ENCODE measurements around the gene MARCHF9. TPM values are rescaled to one million over a fixed set of nuclear protein-coding genes. Genes with fewer than 3 reads are reported as not detected.

MARCHF9 gene
- total RNA-seq, 1 donor from 2014 or later: 5.3 TPM

DNA sequence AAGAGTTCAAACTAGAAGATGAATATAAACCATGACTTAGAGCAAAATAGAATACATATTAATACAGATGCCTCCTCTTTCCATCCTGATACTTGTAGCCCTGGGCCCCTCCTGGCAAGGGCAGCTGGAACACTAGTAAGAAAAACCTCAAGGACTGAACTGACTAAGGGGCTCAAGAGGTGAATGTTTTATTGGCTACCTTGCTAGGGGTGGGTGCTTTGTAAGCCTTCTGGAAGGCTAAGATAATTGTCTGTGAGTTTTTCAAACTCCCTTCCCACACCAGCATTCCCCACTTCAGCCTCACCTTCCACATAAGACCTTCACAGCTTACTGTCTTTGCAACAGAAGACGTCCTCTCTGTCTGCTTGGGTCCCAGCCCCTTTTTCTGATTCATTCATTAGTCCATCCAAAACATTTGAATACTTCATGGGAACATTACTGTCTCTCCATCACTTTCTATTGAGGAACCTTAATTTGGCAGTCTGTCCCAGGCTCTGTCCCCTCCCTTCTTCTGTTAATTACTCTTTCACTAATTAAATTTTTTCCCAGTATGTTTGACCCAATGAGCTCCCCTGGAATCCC, 1.1 kb upstream of the MARCHF9 start:
- no peak for DNase-seq (ENCODE audit: low read depth, low spot score)

DNA sequence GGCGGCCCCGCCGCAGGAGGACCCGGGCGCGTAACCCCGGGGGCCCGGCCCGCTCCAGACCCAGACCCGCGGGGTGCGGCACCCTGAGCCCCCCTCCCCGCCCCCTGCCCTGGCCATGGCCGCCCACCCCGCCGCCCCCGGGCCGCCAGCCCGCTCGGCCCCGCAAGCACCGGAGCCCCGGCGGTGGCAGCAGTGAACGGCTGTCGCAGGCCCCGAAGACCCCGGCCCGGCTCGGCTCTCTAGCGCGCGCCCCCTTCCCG, 221 bp downstream of the MARCHF9 start:
- DNase-seq (ENCODE audit: low read depth, low spot score): no peak

DNA sequence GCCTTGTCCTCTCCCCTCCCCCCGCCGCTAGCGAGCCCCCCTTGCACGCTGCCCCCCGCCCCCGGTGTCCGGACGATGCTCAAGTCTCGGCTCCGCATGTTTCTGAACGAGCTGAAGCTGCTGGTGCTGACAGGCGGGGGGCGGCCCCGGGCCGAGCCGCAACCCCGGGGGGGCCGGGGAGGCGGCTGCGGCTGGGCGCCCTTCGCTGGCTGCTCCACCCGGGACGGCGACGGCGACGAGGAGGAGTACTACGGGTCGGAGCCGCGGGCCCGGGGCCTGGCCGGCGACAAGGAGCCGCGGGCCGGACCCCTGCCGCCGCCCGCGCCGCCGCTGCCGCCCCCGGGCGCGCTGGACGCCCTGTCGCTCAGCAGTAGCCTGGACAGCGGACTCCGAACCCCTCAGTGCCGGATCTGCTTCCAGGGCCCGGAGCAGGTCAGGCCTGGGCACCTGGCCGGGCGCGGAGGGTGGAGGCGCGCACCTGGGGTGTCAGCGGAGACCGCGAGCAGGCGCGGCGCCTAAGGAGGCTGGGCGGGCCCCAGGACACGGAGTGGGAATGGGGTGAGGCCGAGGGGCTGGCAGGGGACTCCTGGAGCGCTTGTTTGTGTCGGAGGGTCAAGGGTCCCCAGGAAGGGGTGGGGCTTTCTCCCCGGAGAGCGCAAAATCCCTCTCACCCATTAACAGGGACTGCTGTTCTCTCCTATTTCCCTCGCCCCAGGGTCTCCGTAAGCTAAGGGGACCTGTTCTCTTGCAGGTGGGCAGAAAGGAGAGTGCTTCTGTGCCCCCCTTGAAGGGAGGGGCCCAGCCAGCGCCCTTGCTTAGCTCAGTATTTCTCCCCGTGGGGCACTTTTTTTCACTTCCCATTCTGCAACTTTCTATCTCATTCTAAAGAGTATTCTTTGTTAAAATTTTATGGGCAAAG, 810 bp downstream of the MARCHF9 start:
- DNase-seq (ENCODE audit: low read depth, low spot score): no peak

DNA sequence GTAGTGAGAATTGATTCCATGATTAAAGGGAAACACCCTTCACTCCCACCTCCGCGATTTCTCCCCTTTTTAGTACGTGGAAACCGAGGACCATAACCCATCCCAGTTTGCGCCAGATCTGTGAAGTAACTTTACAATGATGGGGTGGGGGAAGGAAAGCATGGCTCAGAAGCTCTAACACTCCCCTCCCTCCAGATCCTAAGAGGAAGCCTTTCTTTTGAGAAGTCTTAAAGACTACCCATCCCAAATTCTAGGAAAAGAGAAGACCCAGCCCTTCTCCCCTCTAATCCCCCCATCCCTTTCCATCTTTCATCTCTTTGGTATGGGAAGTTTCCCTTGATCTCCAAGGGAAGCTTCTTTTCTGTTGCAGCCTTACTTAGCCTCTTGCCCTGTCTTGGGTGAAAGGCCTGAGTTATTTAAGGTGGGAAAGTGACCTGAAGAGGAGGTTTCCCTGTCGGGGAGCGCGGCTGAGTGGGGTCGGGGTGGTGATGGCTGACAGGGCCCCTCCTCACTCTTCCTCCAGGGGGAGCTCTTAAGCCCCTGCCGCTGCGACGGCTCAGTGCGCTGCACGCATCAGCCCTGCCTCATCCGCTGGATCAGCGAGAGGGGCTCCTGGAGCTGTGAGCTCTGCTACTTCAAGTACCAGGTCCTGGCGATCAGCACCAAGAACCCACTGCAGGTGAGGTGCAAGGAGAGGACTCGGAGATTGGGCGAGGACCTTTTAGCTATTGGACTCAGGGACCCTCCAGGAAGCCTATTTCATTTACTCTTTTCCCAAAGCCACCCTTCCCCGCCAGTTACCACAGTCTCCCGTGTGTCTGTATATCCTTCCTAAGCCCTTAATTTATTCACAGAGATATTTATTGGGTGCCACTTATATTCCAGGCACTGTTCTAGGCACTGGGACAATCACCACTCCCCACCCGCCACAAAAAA, 1.8 kb downstream of the MARCHF9 start:
- no peak for DNase-seq (ENCODE audit: low read depth, low spot score)

DNA sequence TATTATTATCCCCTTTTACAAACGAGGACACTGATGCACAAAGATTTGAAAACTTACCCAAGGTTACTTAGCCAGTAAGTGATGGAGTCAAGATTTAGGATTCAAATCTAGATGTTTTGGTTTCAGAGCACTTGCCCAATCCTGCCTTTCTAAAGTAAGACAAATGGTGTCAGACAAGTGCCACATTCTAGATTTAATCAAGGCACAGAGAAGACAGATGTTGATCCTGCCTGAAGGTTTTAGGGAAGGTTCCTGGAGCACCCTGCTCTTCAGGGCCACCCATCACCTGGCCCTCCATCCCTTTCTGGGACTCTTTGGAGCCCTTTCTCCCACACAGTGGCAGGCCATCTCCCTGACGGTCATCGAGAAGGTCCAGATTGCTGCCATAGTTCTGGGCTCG, 2.9 kb downstream of the MARCHF9 start:
- DNase-seq (ENCODE audit: low read depth, low spot score): no peak

DNA sequence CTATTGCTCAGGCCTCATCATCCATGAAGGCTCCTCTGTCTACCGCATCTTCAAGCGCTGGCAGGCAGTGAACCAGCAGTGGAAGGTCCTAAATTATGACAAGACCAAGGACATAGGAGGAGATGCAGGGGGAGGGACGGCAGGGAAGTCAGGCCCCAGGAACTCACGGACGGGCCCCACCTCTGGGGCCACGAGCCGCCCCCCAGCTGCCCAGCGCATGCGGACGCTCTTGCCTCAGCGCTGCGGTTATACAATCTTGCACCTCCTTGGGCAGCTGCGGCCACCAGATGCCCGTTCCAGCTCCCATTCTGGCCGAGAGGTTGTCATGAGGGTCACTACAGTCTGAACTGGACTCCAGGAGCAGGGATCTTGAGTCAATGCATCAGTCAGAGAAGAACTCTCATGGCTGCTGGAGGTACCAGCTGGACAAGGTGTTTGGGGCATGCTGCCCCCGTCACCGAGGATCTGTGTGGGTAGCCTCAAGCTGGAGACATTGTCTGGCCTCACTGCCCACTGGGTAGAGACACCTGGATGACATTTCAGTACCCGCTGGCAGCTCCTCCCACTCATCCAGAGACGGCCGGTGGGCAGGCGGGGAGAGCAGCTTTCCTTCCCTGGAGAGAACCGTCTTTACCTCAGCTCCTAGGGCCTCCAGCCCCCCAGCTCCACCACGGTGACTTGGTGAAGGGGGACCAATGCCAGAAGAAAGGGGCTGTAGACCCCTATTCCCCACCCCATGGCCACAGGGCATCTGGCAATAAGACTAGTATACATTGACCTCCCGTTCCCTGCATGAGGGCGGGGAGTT, 3.9 kb downstream of the MARCHF9 start:
- DNase-seq (ENCODE audit: low read depth, low spot score): no peak

DNA sequence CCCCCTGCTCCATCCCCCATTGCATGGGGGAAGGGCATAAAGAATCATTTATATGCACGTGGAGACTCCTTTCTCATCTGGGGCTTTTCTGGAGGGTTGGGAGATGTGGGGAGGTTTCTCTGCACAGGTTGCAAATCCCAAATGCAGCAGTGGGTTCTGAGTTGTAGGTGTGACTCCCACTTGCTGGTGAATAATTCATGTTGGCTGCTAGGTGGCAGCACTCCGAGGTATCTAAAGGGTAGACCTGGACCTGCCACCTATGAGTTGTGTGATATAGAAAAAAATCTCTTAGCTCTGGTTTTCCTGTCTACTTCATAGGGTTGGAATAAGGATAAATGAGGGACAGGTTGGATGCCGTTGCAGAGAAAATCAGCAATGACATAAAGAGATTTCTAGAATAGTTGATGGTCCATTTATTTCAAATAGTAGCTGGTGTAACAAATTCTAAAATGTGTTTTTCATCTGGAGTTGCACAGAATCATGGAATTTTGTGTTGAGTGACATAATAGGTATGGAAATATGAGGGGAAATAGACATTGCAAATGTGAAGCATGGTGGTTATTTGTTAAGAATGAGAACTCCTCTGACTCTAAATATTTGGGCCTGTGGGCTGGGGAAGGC, 4.6 kb downstream of the MARCHF9 start:
- no peak for DNase-seq (ENCODE audit: low read depth, low spot score)

DNA sequence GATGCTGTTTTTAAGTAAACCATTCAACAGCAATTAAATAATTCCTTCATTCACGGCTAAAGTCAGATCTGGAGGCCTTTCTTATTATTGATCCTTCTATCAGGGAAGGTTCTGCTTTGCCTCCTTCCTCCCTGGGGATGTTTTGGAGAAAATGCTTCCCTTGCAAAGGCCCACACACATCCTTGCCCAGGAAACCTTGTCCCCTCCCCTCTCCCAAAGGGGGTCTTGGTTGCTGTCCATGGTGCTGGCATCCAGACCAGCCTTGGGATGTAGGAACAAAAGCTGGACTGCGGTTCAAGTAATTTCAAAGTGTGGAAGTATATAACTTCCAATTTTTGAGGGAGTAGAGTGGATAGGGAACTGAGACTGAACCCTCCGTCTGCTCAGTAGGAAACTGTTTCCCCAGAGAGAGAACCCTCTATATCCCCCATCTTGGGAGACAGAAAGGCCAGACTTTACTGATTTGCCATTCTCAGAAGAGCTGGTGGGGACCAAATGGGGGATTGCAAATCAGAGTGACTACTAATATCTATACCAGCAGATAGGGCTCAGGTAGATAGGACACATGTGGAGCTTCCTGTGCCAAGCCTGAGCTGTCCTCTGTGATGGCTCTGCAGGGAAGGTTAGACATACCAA, 5.6 kb downstream of the MARCHF9 start:
- DNase-seq (ENCODE audit: low read depth, low spot score): no peak

DNA sequence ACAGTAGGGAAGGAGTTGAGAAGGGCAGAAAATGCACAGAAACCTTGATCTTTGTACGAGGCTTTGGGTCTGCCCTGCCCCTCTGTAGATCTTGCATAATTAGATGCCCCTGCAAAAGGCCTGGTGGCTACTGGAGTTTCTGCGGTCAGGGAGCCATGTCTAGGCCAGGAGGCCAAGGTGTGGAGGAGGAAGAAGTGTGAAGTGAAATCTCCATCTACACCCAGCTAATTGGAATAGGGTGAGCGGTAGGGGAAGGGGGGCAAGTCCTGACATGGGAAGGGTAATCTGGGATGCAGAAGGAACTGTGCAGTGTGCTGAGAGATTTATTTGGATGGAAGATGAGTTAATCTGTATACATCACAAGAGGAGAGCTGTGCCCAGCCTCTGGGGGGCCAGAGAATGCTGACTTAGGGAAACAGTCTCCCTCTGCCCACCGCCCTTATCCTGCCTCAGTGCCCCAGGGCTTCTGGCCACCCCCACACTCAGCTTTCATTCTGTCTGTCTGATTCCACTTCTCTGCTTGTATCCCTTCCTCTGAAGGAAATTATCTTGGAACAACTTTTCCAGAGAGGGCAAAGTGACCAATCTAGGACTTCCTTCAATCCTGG, 6.6 kb downstream of the MARCHF9 start:
- no peak for DNase-seq (ENCODE audit: low read depth, low spot score)

DNA sequence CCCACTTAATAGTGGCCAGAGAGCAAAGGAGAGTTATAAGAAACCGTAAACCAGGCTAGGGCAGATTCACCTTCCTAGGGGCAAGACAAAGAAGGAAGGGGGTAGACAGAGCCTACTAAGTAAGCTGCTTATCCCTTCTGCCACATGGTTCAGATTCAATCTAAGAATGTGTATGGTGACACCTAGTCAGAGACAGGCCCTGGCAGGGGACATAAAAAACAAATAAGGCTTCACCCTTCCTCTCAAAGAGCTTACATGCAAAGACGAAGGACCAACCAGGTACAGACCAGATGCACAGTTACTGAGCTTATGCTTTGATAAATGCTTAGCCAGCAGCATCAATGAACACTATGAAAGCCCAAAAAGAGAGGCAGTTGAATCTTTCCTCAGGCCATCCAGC, 7.6 kb downstream of the MARCHF9 start:
- no peak for DNase-seq (ENCODE audit: low read depth, low spot score)

DNA sequence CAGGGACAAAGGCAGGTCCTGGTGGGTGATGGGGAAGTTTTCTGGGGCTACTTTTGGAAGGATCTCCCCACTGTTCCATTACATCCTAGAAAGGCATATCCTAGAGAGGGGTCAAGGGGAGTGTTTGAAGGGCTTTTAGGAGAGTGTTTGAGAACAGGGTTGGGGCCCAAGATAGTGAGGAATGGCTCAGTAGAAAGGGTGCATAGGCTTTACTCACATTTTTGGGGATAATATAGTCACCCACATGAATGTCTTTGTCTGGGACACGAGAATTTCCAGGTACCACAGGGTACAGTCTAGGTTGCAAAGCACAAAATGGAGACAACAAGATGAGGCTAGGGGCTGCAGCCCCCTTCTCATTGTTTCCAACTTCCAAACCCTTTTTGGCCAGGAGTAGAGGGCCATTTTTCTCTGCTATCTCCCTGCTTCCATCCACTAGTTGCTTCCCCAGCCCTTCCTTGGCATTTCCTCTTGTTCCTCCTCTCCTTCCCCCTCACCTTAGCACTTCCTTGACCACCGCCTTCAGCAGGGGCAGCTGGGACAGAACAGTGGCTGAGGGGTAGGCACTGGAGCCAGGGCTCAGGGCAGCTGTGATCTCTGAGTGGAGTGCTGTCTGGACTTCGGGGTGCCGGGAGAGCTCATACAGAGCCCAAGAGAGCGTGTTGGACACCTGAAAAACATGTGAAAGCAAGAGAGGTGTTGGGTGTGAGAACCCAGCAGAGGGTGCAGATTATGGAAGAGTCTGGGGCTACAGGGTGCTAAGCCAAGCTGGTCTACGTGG, 9.2 kb downstream of the MARCHF9 start:
- DNase-seq (ENCODE audit: low read depth, low spot score): no peak

DNA sequence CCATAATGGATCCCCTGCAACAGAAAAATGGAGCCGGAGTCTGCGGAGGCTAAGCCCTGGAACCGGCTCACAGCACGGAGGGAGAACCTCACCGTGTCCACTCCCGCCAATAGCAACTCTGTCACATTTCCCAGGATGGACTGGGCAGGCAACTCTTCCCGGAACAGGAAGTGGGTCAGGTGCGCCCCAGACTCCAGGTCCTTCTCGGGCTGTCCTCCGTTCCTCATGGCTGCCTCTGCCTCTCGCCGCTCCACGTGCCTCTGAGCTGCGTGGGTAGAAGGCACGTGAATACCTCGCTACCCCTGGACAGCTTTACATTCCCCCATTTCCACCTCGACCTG, 9.7 kb downstream of the MARCHF9 start:
- no peak for DNase-seq (ENCODE audit: low read depth, low spot score)

DNA sequence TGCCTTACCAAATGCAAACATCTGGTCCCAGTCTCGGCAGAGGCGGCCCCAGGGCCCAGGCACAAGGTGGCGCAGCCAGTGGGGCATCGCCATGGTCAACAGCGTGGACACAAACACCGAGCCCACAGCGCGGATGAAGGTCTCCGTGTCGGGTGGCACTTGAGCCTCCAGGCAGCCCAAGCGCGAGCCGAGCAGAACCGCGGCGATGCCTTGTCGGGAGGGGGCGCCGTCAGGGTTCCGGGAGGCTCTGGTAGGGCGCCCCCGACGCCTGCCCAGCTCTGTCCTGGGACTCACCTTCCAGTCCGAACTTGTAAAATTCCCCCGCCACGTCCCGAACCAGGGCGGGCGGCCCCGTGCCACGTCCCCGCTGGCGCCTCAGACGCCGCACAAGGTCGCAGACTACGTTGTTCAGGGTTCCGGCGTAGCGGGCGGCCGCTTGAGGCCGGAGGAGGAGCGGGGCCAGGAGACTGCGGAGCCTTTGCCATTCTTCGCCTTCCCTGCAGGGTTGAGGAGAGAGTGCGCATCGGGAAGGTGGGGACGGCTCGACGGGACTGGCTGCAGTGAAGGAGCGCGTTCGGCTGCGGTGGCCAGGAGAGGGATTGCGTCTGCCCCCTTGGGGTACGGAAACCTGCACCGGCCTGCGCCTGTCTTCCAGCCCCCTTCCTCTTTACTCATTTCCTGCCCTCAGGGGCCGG, 10.2 kb downstream of the MARCHF9 start:
- no peak for DNase-seq (ENCODE audit: low read depth, low spot score)

DNA sequence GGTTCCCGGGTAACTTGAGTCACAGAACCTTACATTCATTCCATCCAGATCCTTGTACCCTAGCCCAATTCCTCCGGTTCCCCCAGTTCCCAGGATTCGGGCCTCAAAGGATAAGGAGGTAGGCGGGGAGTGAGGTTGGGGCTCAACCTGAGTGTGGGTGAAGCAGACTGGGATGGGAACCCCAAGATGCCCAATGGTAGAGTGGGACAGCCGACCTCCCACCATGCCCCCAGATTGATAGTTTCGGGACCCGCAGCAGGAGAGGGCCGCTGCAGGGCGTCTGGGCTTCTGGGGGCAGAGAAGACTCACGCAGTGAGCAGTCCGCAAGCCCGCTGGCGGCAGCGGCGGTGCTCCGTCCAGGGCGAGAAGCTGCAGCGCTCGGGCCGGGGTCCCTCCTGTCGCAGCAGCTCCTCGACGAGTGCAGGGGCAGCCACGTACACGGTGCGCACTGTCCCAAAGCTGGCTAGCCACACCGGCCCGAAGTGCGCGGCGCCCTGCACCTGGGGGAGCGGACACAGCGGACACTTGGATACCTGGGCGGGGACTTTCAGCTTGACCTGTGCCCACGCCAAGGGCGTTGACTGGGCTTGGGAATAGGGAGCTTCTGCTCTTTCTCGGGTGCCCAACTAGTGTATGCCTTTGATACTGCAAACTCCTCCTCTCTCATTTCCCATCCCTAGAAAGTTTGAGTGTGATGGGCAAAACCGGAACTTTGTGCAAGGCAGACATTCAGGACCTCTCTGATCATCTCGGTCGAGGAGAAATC, 11.0 kb downstream of the MARCHF9 start:
- DNase-seq (ENCODE audit: low read depth, low spot score): no peak

DNA sequence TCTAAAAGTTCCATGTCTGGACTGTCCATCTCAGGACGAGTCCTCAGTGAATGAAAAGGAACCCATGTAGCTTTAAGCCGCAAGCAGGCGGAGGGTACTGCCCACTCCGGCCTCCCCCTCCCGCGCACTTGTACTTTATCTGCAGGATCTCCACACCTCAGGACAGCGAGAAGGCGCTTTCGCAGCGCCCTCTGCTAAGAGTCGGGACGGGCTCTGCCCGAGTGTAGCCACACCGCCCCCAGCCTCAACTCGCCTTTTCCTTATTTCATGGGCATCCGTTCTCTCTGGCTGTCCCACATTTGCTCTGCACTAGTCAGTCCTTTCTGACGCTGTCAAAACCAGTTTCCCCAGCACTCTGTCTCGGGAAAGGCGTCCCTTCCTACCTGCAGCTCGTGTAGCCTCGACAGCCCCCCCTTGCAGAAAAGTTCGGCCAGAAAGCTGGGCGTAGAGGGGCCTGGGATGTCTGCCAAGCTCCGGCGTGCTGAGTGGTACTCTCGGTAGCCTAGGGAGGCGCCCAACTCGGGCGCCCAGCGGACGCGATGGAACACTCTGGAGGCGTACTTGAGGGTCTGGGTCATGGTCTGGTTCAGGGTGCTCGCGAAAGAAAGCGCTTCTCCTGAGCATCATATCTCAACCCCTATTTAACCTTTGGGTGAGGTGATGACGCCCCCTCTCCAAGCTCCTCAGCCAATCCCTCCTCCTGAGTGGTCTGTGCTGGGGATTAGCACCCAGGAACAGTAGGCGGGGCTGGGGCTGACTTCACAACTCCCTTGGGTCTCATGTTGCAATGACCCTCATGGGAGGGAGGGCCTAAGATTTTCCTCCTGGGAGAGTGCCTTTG, 11.8 kb downstream of the MARCHF9 start, which contains the start of gene CYP27B1:
Gene CYP27B1, minus strand, starts transcription at position 615 of the 841 bp plus-strand sequence. Its CDS starts 37 bp downstream, at position 578.
- DNase-seq (ENCODE audit: low read depth, low spot score): no peak

DNA sequence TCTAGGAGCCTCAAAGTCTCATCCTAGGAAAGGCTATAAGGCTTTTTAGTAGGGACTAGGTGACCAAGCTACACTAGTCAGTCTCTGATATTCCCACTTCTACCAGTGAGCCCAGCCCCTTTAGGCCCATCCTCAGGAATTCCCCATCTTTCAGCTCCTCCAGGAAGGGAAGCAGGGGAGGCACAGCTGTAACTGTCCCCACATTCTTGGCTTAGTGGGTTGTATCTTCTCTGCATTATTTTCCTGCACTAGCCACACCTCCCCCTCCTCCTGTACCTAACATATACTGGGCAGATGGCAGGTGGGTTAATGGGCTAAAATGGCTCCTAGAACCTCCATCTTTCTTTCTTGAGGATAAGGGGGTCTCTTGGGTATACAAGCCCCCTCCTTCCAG, 12.4 kb downstream of the MARCHF9 start:
- no peak for DNase-seq (ENCODE audit: low read depth, low spot score)

DNA sequence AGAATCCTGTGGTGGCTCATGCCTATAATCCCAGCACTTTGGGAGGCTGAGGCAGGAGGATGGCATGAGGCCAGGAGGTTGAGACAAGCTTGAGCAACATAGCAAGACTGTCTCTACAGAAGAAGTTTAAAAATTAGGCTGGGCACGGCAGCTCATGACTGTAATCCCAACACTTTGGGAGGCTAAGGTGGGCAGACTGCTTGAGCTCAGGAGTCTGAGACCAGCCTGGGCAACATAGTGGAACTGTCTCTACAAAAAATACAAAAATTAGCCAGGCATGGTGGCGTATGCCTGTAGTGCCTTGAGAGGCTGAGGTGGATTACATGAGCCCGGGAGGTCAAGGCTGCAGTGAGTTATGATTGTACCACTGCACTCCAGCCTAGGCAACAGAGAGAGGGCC, 13.0 kb downstream of the MARCHF9 start:
- DNase-seq (ENCODE audit: low read depth, low spot score): no peak
